Peyer's patch (tissue), 4 donors: Measurements from ENCODE around the gene ADAR. TPM values are rescaled to one million over a fixed set of nuclear protein-coding genes. Genes with fewer than 3 reads are reported as not detected.

Experiments
- DNase-seq, 3 donors: peaks; one replicate each; pipeline ENCODE4 v3.0.0-alpha.2; 2017 to 2019
- H3K27ac ChIP-seq, 4 donors: fragments of 200-600 bp; sonication (generic); one replicate each; pipeline ENCODE4 v1.5.1; 2016 to 2019
- H3K27me3 ChIP-seq, 2 donors: fragments of 200-600 bp; sonication (generic); one replicate each; pipeline ENCODE4 v1.5.1; 2019
- H3K36me3 ChIP-seq, 3 donors: fragments of 200-600 bp; sonication (generic); one replicate each; pipeline ENCODE4 v1.5.1; 2016 to 2019
- H3K4me1 ChIP-seq, 4 donors: fragments of 200-600 bp; sonication (generic); one replicate each; pipeline ENCODE4 v1.5.1; 2016 to 2019
- H3K4me3 ChIP-seq, 4 donors: fragments of 200-600 bp; sonication (generic); 1 replicate in 3 of 4; 2 replicates in 1 of 4; pipeline ENCODE4 v1.5.1; 2016 to 2019; ENCODE audit warnings: mild to moderate bottlenecking in 1 of 4
- H3K9me3 ChIP-seq, 4 donors: fragments of 200-600 bp; sonication (generic); one replicate each; pipeline ENCODE4 v1.5.1; 2016 to 2019; ENCODE audit warnings: mild to moderate bottlenecking in 1 of 4
- POLR2A ChIP-seq, 2 donors: fragments of 450-650 bp; IDR thresholded peaks; one replicate each; pipeline ENCODE4 v1.5.1; 2017; ENCODE audit warnings: antibody characterized with exemption in 2 of 2, mild to moderate bottlenecking in 2 of 2, moderate library complexity in 2 of 2
- total RNA-seq, 4 donors: library from RNA; depleted of rRNA; stranded (reverse); fragments of >200 nt; gene quantifications; one replicate each; pipeline ENCODE4 v1.1.0, GENCODE V29; 2016
- TF ChIP-seq, protein P1 (sequence below), 6 experiments: fragments of 450-650 bp in 4 of 6; fragments of 200-600 bp in 2 of 6; sonication (generic) in 1 of 6; IDR thresholded peaks; one replicate each; pipeline ENCODE4 v1.5.1; 2017 to 2019; ENCODE audit warnings: antibody characterized with exemption in 6 of 6, mild to moderate bottlenecking in 3 of 6, moderate library complexity in 1 of 6

ADAR gene
- total RNA-seq, 4 donors from 2014 or later, result 134 to 205 (median 170) TPM

DNA sequence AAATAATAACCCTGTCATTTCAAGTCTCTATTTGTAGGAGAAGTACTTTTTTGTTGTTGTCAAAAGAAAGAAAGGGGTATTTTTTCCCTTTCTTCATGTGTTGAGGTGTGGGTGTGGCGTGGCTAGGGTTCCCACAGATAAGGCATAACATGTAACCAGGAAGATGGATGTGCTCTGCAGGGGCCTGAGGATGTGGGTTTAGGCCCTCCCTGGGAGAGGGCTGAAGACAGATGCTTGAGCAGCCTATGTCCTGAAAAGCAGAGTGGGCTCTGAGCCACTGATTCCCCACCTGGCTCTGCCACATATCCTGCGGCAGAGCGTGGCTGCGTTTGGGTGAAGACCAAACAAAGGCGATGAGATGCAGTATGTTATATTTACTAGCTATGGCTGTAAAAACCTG lies 13.9 kb upstream of the ADAR start:
- no peak for DNase-seq
- Histone ChIP-seq H3K4me3 (no peak overlapping the region), H3K36me3 (no peaks in the 10 kb centered on the region), H3K27me3 (no peaks in the 10 kb centered on the region), H3K4me1 (peaks cover 0 to 10% (median under 1%) of the 10 kb centered on the region in 4 donors), H3K27ac (no peak overlapping the region), H3K9me3 (no peaks in the 10 kb centered on the region)
- TF ChIP-seq, protein P1, sequence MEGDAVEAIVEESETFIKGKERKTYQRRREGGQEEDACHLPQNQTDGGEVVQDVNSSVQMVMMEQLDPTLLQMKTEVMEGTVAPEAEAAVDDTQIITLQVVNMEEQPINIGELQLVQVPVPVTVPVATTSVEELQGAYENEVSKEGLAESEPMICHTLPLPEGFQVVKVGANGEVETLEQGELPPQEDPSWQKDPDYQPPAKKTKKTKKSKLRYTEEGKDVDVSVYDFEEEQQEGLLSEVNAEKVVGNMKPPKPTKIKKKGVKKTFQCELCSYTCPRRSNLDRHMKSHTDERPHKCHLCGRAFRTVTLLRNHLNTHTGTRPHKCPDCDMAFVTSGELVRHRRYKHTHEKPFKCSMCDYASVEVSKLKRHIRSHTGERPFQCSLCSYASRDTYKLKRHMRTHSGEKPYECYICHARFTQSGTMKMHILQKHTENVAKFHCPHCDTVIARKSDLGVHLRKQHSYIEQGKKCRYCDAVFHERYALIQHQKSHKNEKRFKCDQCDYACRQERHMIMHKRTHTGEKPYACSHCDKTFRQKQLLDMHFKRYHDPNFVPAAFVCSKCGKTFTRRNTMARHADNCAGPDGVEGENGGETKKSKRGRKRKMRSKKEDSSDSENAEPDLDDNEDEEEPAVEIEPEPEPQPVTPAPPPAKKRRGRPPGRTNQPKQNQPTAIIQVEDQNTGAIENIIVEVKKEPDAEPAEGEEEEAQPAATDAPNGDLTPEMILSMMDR (IDR thresholded peaks at IDR 0.05), result no peak
- TF ChIP-seq POLR2A (IDR thresholded peaks at IDR 0.05), result no peak

DNA sequence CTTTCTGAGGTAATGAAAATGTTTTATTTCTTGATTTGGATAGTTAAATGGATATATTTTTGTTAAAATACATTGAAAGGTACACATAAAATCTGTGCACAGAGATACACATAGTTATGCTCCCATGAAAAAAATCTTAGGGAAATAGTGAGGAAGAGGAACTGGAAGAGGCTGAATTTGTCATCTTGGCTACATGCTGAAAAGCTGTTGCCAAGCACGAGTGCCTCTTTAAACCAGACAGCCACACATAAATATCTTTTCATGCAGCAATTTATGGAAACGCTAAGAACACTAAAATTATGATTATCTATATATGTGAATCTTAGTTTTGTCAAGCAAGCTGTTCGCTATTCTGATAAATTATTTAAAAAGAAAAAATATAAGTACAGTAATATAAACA lies 12.8 kb upstream of the ADAR start:
- H3K27ac ChIP-seq, result no peak overlapping the region
- TF ChIP-seq POLR2A (IDR thresholded peaks at IDR 0.05), result no peak
- TF ChIP-seq, protein P1 (IDR thresholded peaks at IDR 0.05), result no peak
- no peak overlapping the region for H3K4me3 ChIP-seq
- H3K4me1 ChIP-seq, result no peaks in the 10 kb centered on the region
- H3K27me3 ChIP-seq, result no peaks in the 10 kb centered on the region
- DNase-seq, result no peak
- no peaks in the 10 kb centered on the region for H3K36me3 ChIP-seq
- no peaks in the 10 kb centered on the region for H3K9me3 ChIP-seq

DNA sequence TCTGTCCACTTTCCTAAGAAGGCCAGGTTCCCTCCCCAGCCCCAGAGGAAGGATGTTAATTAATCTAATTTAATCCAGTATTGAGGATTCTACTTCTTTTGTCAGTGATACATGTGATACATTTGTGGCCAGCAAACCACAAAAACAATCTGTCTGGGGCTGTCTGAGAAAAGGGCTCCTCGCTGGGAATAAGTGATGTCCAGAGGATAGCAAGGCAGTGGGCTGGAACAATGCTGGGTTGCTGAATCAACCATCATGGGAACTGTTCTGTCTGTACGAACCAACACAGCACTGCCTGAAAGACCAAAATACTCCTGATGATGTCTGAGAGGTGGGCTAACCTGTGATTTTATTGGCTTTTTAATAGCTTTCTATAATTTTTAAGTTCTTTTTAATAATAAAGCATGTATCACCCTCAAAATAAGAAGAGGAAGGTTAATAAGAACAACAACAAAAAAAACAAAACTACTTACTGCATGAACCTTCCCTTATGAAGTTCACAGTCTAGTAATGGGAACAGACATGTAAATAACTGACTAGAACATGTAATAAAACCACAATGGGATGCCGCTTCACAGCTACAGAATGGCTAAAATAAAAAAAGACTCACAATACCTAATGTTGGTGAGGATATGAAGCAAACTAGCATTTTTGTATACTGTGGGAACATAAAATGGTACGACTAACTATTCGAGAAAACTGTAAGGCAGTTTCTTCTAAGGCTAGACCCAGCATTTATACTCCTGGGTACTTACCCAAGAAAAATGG lies 11.4 kb upstream of the ADAR start:
- Histone ChIP-seq H3K4me3 (no peak overlapping the region), H3K4me1 (no peaks in the 10 kb centered on the region), H3K9me3 (no peaks in the 10 kb centered on the region), H3K36me3 (no peaks in the 10 kb centered on the region), H3K27ac (peak overlapping the region in 1 of 4 donors; percentile 8), H3K27me3 (no peaks in the 10 kb centered on the region)
- no peak for DNase-seq
- TF ChIP-seq POLR2A (IDR thresholded peaks at IDR 0.05), result no peak
- TF ChIP-seq, protein P1 (IDR thresholded peaks at IDR 0.05), result no peak

DNA sequence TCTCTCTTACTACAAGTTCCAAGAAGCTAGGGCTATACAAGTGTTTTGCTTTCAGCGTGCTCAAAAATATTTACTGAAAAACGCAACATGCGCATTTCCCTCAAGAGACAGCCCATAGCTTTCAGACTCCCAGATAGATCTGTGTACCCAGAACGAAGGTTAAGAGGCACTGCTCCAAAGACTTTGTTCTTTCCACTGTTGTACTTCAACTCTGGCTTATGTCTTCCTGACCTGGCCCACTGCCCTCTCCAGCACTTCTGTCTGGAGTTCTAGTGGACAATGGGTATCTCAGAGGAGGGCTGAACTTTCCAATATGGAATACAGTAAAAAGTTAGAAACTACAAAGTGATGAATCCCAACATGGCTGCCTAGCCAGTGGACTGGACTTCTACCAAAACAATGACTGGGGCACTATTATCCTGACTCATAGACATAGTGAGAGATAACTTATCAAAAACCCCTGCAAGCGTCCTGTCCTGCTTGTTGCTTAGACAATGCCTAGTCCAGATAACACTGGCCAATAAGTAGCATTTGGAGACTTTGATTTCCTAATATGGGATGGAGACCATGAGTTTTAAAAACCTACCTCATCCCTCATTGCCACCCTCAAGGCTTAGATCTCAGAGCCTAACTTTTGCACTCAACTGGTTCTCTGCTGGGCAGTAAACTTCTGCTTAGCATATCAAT lies 8.8 kb upstream of the ADAR start:
- H3K36me3 ChIP-seq, result no peaks in the 10 kb centered on the region
- H3K27ac ChIP-seq, result no peak overlapping the region
- no peaks in the 10 kb centered on the region for H3K4me1 ChIP-seq
- no peak overlapping the region for H3K4me3 ChIP-seq
- H3K9me3 ChIP-seq, result no peaks in the 10 kb centered on the region
- TF ChIP-seq, protein P1 (IDR thresholded peaks at IDR 0.05), result no peak
- no peak for TF ChIP-seq POLR2A (IDR thresholded peaks at IDR 0.05)
- no peaks in the 10 kb centered on the region for H3K27me3 ChIP-seq
- DNase-seq, result no peak

DNA sequence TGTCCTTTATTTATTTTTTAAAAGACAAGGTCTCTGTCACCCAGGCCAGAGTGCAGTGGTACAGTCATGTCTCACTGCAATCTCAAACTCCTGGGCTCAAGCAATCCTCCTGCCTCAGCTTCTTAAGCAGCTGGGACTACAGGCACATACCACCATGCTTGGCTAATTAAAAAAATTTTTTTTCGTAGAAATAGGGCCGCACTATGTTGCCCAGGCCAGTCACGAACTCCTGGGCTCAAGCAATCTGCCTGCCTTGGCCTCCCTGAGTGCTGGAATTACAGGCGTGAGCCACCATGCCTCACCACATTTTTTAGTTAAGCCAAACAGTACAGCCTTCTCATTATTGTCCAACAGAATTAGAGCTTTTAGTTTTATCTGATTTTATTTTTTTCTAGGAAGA lies 7.4 kb upstream of the ADAR start:
- Histone ChIP-seq H3K27ac (no peak overlapping the region), H3K4me1 (no peaks in the 10 kb centered on the region), H3K27me3 (no peaks in the 10 kb centered on the region), H3K4me3 (no peak overlapping the region), H3K9me3 (no peaks in the 10 kb centered on the region), H3K36me3 (no peaks in the 10 kb centered on the region)
- no peak for TF ChIP-seq POLR2A (IDR thresholded peaks at IDR 0.05)
- TF ChIP-seq, protein P1 (IDR thresholded peaks at IDR 0.05), result no peak
- DNase-seq, result no peak
